ENCODE data around the gene RNF175.

The RNF175 gene

DNA sequence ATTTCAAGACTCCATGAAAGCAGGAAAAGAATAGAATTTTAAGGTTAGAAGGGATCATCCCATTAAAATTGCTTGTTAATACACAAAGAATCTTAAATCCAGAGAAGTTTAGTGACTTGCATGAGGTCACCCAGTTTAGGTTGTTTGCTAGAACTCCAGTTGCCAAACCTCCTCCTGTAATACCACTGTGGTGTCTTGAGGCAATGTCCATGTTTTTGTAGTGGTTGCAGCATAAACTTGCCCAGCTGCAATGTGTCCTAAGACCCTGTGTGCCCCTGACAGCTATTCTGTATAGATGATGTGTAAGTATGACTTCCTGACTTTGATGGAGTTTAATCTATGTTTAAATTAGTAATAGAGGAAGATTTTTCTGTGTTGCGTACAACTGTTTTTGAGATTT is 22.8 kb upstream of the RNF175 start:
- H3K4me1 ChIP-seq: no peaks in the 10 kb centered on the region
- peaks cover 0 to 22% of the 10 kb centered on the region in 2 donors for H3K27me3 ChIP-seq
- intact Hi-C loops (cut with DNase I; ENCODE audit: low total_unique reads): no loop called here
- no peak overlapping the region for H3K4me3 ChIP-seq
- no peaks in the 10 kb centered on the region for H3K36me3 ChIP-seq
- TF ChIP-seq, protein P1, sequence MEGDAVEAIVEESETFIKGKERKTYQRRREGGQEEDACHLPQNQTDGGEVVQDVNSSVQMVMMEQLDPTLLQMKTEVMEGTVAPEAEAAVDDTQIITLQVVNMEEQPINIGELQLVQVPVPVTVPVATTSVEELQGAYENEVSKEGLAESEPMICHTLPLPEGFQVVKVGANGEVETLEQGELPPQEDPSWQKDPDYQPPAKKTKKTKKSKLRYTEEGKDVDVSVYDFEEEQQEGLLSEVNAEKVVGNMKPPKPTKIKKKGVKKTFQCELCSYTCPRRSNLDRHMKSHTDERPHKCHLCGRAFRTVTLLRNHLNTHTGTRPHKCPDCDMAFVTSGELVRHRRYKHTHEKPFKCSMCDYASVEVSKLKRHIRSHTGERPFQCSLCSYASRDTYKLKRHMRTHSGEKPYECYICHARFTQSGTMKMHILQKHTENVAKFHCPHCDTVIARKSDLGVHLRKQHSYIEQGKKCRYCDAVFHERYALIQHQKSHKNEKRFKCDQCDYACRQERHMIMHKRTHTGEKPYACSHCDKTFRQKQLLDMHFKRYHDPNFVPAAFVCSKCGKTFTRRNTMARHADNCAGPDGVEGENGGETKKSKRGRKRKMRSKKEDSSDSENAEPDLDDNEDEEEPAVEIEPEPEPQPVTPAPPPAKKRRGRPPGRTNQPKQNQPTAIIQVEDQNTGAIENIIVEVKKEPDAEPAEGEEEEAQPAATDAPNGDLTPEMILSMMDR (IDR thresholded peaks at IDR 0.05): no peak
- no peak overlapping the region for H3K27ac ChIP-seq
- DNase-seq: no peak
- no peaks in the 10 kb centered on the region for H3K9me3 ChIP-seq

DNA sequence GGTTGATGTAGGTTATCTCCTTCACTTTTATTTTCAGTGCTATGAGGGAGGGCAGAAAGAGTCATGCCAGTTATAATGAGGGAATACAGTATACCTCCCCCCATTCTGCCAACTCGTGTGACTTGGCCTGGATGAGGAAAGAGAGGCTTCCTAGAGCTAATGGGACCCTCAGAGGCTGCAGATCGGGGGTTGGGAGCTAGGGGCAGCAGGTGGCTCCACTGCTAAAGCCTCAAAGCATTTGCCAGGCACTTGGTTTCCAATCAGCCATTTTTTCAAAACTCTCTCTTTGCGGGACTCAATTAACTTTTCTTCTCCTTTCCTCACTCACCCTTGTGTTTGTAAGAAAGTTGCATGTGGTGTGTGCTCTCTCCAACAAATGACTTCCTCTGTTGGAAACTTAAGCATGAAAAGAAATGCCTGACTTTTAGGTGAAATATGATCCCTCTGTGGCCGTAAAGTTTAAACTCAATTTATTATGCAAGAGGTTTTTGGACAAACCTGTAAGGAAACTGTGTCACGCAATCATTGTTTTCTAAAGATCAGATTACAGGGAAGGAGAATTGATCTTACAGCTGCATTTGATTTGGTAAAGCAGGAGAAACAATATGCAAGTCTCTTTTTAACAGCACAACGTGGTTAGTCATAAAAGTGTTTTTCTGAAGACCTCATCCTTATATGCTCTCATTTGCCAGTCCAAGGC is 22.0 kb upstream of the RNF175 start:
- Histone ChIP-seq H3K4me1 (no peaks in the 10 kb centered on the region), H3K36me3 (no peaks in the 10 kb centered on the region), H3K27ac (no peak overlapping the region), H3K27me3 (peaks cover 0 to 15% of the 10 kb centered on the region in 2 donors), H3K4me3 (no peak overlapping the region), H3K9me3 (no peaks in the 10 kb centered on the region)
- intact Hi-C loops (cut with DNase I; ENCODE audit: low total_unique reads): no loop called here
- TF ChIP-seq, protein P1 (IDR thresholded peaks at IDR 0.05): no peak
- no peak for DNase-seq

GRCh38 chr4:153781280-153781679 is 21.5 kb upstream of the RNF175 start:
- DNase-seq: no peak
- intact Hi-C loops (cut with DNase I; ENCODE audit: low total_unique reads): no loop called here
- TF ChIP-seq, protein P1 (IDR thresholded peaks at IDR 0.05): no peak

DNA sequence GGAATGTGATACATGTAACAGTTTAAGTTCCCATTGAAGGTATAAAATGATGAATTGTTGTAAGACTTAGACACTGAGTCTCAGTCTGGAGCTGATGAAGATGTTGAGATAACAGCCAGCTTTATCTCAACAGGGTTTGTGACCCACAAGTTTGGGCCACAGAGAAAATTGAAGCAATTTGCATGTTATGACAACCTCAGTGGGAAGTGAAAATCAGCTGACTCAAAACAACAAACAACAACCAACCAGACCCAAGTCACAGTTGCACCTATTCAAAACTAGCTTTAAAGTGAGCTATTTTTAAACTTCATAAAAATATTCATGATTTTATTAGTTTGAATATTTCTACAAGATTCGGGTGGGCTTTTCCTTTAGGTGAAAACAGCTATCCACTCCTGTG is 21.1 kb upstream of the RNF175 start:
- no peaks in the 10 kb centered on the region for H3K9me3 ChIP-seq
- intact Hi-C loops (cut with DNase I; ENCODE audit: low total_unique reads): no loop called here
- H3K27me3 ChIP-seq: peaks cover 0 to 5% of the 10 kb centered on the region in 2 donors
- H3K4me3 ChIP-seq: no peak overlapping the region
- H3K27ac ChIP-seq: no peak overlapping the region
- H3K36me3 ChIP-seq: no peaks in the 10 kb centered on the region
- DNase-seq: no peak
- TF ChIP-seq, protein P1 (IDR thresholded peaks at IDR 0.05): no peak
- H3K4me1 ChIP-seq: no peaks in the 10 kb centered on the region

More at GRCh38 chr4:153781280-153781679, 21.5 kb upstream of the RNF175 start:
- H3K27ac ChIP-seq: no peak overlapping the region
- no peak overlapping the region for H3K4me3 ChIP-seq
- no peaks in the 10 kb centered on the region for H3K36me3 ChIP-seq
- no peaks in the 10 kb centered on the region for H3K9me3 ChIP-seq
- H3K4me1 ChIP-seq: no peaks in the 10 kb centered on the region
- H3K27me3 ChIP-seq: peaks cover 0 to 9% of the 10 kb centered on the region in 2 donors

DNA sequence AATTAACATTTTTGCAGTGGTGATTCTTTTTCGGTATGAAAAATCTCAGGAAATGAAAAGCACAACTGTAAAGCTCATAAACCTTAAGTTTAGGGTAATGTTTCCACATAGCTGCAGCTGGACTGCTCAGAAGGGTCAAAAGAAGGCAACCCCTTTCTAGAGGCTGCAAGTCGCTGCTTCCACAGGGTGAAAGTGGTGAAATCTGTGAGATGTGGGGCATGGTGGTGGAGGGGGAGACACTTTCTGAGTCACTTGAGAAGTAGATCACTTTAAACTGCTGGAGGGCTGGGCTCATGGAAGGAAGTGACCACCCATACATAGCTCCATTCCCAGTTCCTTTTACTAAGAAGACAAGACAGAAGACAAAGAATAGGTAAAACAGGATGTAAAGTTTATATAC is 20.4 kb upstream of the RNF175 start:
- Histone ChIP-seq H3K9me3 (no peaks in the 10 kb centered on the region), H3K27ac (no peak overlapping the region), H3K36me3 (no peaks in the 10 kb centered on the region), H3K27me3 (peaks cover 0 to 4% of the 10 kb centered on the region in 2 donors), H3K4me1 (no peaks in the 10 kb centered on the region), H3K4me3 (no peak overlapping the region)
- no peak for DNase-seq
- TF ChIP-seq, protein P1 (IDR thresholded peaks at IDR 0.05): no peak
- intact Hi-C loops (cut with DNase I; ENCODE audit: low total_unique reads): no loop called here
